B cell (primary cell): ENCODE measurements around the gene C12orf75. TPM values are rescaled to one million over a fixed set of nuclear protein-coding genes. Genes with fewer than 3 reads are reported as not detected.

Source experiments
- ATAC-seq: fragments of 200-7000 bp; cut with Tn5 transposase; one replicate; pipeline ENCODE4 v1.10.0; 2021; ENCODE audit warnings: low read depth, mild to moderate bottlenecking, moderate number of reproducible peaks, moderate library complexity
- CTCF ChIA-PET: fragments of 350-600 bp; sonication (Branson Sonifier 250); formaldehyde crosslinking; loops from one replicate; lab custom pipeline; 2021; ENCODE audit warnings: antibody characterized with exemption, inconsistent platforms; lab: Charles Lee
- POLR2A ChIA-PET: fragments of 350-600 bp; sonication (Branson Sonifier 250); formaldehyde crosslinking; loops from one replicate; lab custom pipeline; 2021; ENCODE audit warnings: antibody characterized with exemption; lab: Charles Lee
- DNase-seq: peaks from one replicate; pipeline ENCODE4 v3.0.0; 2013
- H2AFZ ChIP-seq: 2 replicates; pipeline ENCODE4 v1.6.1; 2012; ENCODE audit warnings: mild to moderate bottlenecking, low read depth, low read length; ENCODE audit not compliant: insufficient read depth, poor library complexity, severe bottlenecking
- H3K27ac ChIP-seq, 2 donors: 1 replicate in 1 of 2; 2 replicates in 1 of 2; pipeline ENCODE4 v1.5.1; 2012 to 2013; ENCODE audit warnings: low read length in 2 of 2, mild to moderate bottlenecking in 2 of 2, moderate library complexity in 1 of 2
- H3K27me3 ChIP-seq, 4 experiments: fragments of 200-600 bp in 1 of 4; sonication (generic) in 1 of 4; replicated peaks in 1 of 4; 1 replicate in 2 of 4; 2 replicates in 2 of 4; pipeline versions ENCODE4 v1.6.1 to v1.7.0; 2013 to 2016; ENCODE audit warnings: low read length in 3 of 4, mild to moderate bottlenecking in 2 of 4, mixed read lengths in 1 of 4, moderate library complexity in 1 of 4; ENCODE audit not compliant: insufficient read depth in 4 of 4, control insufficient read depth in 3 of 4; ENCODE audit errors: control extremely low read depth in 1 of 4
- H3K36me3 ChIP-seq, 2 experiments: replicated peaks in 1 of 2; 1 replicate in 1 of 2; 2 replicates in 1 of 2; pipeline versions ENCODE4 v1.6.1 to v1.7.1; 2013; ENCODE audit warnings: low read length in 1 of 2; ENCODE audit not compliant: insufficient read depth in 2 of 2, control insufficient read depth in 1 of 2; ENCODE audit errors: control extremely low read depth in 1 of 2, extremely low read depth in 1 of 2
- H3K4me1 ChIP-seq, 2 donors: fragments of 200-600 bp in 1 of 2; sonication (generic) in 1 of 2; 1 replicate in 1 of 2; 2 replicates in 1 of 2; pipeline versions ENCODE4 v1.5.1 to v1.6.1; 2013 to 2017; ENCODE audit warnings: low read length in 2 of 2; ENCODE audit not compliant: control insufficient read depth in 2 of 2, insufficient read depth in 2 of 2
- H3K4me2 ChIP-seq: replicated peaks from 2 replicates; pipeline ENCODE3; 2012; ENCODE audit warnings: mild to moderate bottlenecking, low read depth, low read length; ENCODE audit not compliant: poor library complexity, severe bottlenecking
- H3K4me3 ChIP-seq, 5 experiments: fragments of 200-600 bp in 1 of 5; sonication (generic) in 1 of 5; 1 replicate in 3 of 5; 2 replicates in 2 of 5; pipeline versions ENCODE4 v1.5.1 to v1.7.0; 2011 to 2016; ENCODE audit warnings: low read length in 4 of 5, mild to moderate bottlenecking in 4 of 5, low read depth in 2 of 5, control low read depth in 1 of 5, moderate library complexity in 1 of 5; ENCODE audit not compliant: insufficient read depth in 1 of 5; ENCODE audit errors: control extremely low read depth in 1 of 5, extremely low read depth in 1 of 5
- H3K79me2 ChIP-seq: fragments of 200-600 bp; sonication (generic); one replicate; pipeline ENCODE4 v1.6.0; 2016; ENCODE audit warnings: low read length; ENCODE audit not compliant: control insufficient read depth, insufficient read depth
- H3K9ac ChIP-seq: fragments of 200-600 bp; sonication (generic); 2 replicates; pipeline ENCODE4 v1.6.1; 2017; ENCODE audit warnings: mild to moderate bottlenecking, low read length, moderate library complexity
- H3K9me3 ChIP-seq, 3 donors: one replicate each; pipeline versions ENCODE4 v1.6.1 to v1.7.1; 2013; ENCODE audit warnings: low read length in 2 of 3; ENCODE audit not compliant: control insufficient read depth in 2 of 3, insufficient read depth in 1 of 3; ENCODE audit errors: control extremely low read depth in 1 of 3
- H4K20me1 ChIP-seq: 2 replicates; pipeline ENCODE4 v1.6.0; 2012; ENCODE audit warnings: mild to moderate bottlenecking, low read length; ENCODE audit not compliant: insufficient read depth, control insufficient read depth, poor library complexity, severe bottlenecking
- H3K27ac Mint-ChIP-seq: one replicate; pipeline ENCODE4 v1.8.0; 2021; ENCODE audit warnings: mixed read lengths
- H3K27me3 Mint-ChIP-seq: one replicate; pipeline ENCODE4 v1.8.0; 2021; ENCODE audit warnings: mixed read lengths
- H3K4me1 Mint-ChIP-seq: one replicate; pipeline ENCODE4 v1.8.0; 2021; ENCODE audit warnings: mixed read lengths
- H3K4me3 Mint-ChIP-seq: one replicate; pipeline ENCODE4 v1.8.0; 2021; ENCODE audit warnings: mixed read lengths
- H3K9me3 Mint-ChIP-seq: one replicate; pipeline ENCODE4 v1.8.0; 2022; ENCODE audit warnings: mixed read lengths; ENCODE audit not compliant: insufficient read depth
- CTCF ChIP-seq: fragments of 200-600 bp; IDR thresholded peaks from one replicate; pipeline ENCODE4 v1.8.0; 2022; ENCODE audit warnings: antibody characterized with exemption, mild to moderate bottlenecking
- EZH2 ChIP-seq: IDR thresholded peaks from 2 replicates; pipeline ENCODE4 v1.6.1; 2012; ENCODE audit warnings: borderline replicate concordance, low read depth, mild to moderate bottlenecking, moderate library complexity, low read length; ENCODE audit not compliant: insufficient read depth, poor library complexity, severe bottlenecking
- WGBS: methylation state at CpG from one replicate; pipeline ENCODE4 v1.1.5; 2013; ENCODE audit warnings: missing lambda C conversion rate; ENCODE audit not compliant: insufficient coverage; 5-methylcytosine and 5-hydroxymethylcytosine counted together
- intact Hi-C: fragments of 100-400 bp; cut with micrococcal nuclease; formaldehyde crosslinking; loops from one replicate; pipeline ENCODE4 v1.10.0; 2022
- polyA plus RNA-seq: library from polyadenylated mRNA; depleted of rRNA; stranded (reverse); fragments of >200 nt; gene quantifications from 2 replicates; pipeline ENCODE4 v1.2.3, GENCODE V29; 2012
- total RNA-seq, 2 donors: library from RNA; stranded (reverse); fragments of 120-200 nt in 1 of 2; gene quantifications; 1 replicate in 1 of 2; 2 replicates in 1 of 2; pipeline versions ENCODE4 v1.2.3 to v1.2.4, GENCODE V29; 2013 to 2022

The C12orf75 gene
- total and polyA plus RNA-seq, 2 donors (not counting 1 experiment from before 2014, with no cell fraction given) = 8.5 to 12.9 TPM

- H3K9me3 ChIP-seq = peaks cover 0 to 12% (median 12%) of the 10 kb centered on the region in 3 donors
- H3K27ac Mint-ChIP-seq = peak overlapping the region; percentile 27
- H3K27ac ChIP-seq = no peak overlapping the region
- 89% methylated on average over 6 of the region's 7 CpGs for WGBS
- CTCF ChIA-PET = no interaction called here
- no peaks in the 10 kb centered on the region for H3K27me3 ChIP-seq
- DNase-seq (no peak), ATAC-seq (no peak)
- peaks cover 26% of the 10 kb centered on the region for H3K4me1 Mint-ChIP-seq
- no peak overlapping the region for H3K4me3 ChIP-seq
- POLR2A ChIA-PET = interaction anchor here (0.6 kb wide), 1 partner anchor 12 kb away, joined by 4 read pairs; no protein-coding TSS in a partner anchor
- H3K4me1 ChIP-seq = peaks cover 19 to 24% of the 10 kb centered on the region in 2 donors
- intact Hi-C loops = no loop called here
- peaks cover 85% of the 10 kb centered on the region for H3K79me2 ChIP-seq
- no peak overlapping the region for H3K4me3 Mint-ChIP-seq
- H2AFZ ChIP-seq = no peak overlapping the region
- no peak overlapping the region for H3K9ac ChIP-seq
- H3K27me3 Mint-ChIP-seq = no peaks in the 10 kb centered on the region
- TF ChIP-seq EZH2 (no peak), CTCF (no peak)
- H3K36me3 ChIP-seq = peaks cover 0 to 3% of the 10 kb centered on the region in 2 experiments
- no peak overlapping the region for H3K4me2 ChIP-seq
- H3K9me3 Mint-ChIP-seq = peaks cover 4% of the 10 kb centered on the region
- H4K20me1 ChIP-seq = no peaks in the 10 kb centered on the region
Measured at GRCh38 chr12:105336411-105336810, 5.9 kb downstream of the C12orf75 start.

- no peak for TF ChIP-seq EZH2
- TF ChIP-seq CTCF = no peak
- no peak overlapping the region for H3K4me3 ChIP-seq
- no peaks in the 10 kb centered on the region for H4K20me1 ChIP-seq
- intact Hi-C loops = no loop called here
- Mint-ChIP-seq H3K27ac (no peak overlapping the region), H3K4me3 (no peak overlapping the region), H3K4me1 (peaks cover 25% of the 10 kb centered on the region), H3K27me3 (no peaks in the 10 kb centered on the region), H3K9me3 (peaks cover 12% of the 10 kb centered on the region)
- no peak overlapping the region for H3K27ac ChIP-seq
- H2AFZ ChIP-seq = no peak overlapping the region
- ATAC-seq = no peak
- H3K27me3 ChIP-seq = no peaks in the 10 kb centered on the region
- H3K36me3 ChIP-seq = peaks cover 0 to 3% of the 10 kb centered on the region in 2 experiments
- ChIA-PET POLR2A (no interaction called here), CTCF (interaction anchor here (0.9 kb wide), 1 partner anchor 16 kb away, joined by 4 read pairs; no protein-coding TSS in a partner anchor)
- no peak overlapping the region for H3K4me2 ChIP-seq
- WGBS = 90% methylated on average over 1 of the region's 3 CpGs
- H3K9ac ChIP-seq = no peak overlapping the region
- no peak for DNase-seq
- peaks cover 0 to 19% (median 17%) of the 10 kb centered on the region in 3 donors for H3K9me3 ChIP-seq
- H3K4me1 ChIP-seq = peaks cover 9 to 14% of the 10 kb centered on the region in 2 donors
- peaks cover 87% of the 10 kb centered on the region for H3K79me2 ChIP-seq
Measured at GRCh38 chr12:105337391-105337790, 6.9 kb downstream of the C12orf75 start.
